ENCODE measurements around the gene KCNT1. TPM values are rescaled to one million over a fixed set of nuclear protein-coding genes. Genes with fewer than 3 reads are reported as not detected.

KCNT1 gene
- total RNA-seq, 1 experiment from 2014 or later: not detected

DNA sequence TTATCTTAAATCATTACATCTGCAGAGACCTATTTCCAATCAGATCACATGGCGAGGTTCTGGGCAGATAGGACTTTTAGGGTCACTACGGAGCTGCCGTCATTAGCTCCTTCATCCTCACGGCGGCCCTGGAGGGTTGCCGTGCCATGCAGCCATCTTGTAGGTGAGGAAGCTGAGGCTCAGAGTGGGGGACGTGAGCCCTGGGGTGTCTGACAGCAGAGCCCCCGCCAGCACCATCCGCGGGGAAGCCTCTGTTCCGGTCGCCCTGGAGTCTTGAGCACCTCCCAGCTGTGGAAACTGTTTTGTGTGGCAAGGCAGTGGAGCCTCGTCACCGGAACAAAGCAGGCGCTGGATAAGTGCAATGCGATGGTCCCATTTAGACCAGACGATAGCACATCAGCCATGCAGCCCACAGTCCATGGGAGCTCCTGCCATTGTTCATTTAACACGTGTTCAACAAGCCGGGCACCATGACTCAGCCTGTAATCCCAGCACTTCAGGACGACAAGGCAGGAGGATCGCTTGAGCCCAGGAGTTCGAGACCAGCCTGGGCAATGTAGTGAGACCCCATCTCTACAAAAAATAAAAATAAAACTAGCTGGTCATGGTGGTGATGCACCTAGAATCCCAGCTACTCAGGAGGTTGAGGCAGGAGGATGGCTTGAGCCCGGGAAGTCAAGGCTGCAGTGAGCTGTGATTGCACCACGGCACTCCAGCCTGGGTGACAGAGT, 61.9 kb downstream of the KCNT1 start:
- Histone ChIP-seq H3K27ac (no peak overlapping the region), H3K9me3 (ENCODE audit: insufficient read depth, low read depth) (no peaks in the 10 kb centered on the region), H3K9me2 (ENCODE audit: insufficient read depth) (no peaks in the 10 kb centered on the region), H4K20me1 (ENCODE audit: insufficient read depth) (no peaks in the 10 kb centered on the region; the same call in 1 of the 2 replicates), H3K27me3 (ENCODE audit: insufficient read depth, low read depth) (peaks cover 65% of the 10 kb centered on the region), H3K36me3 (ENCODE audit: low read depth) (no peaks in the 10 kb centered on the region), H3K79me2 (ENCODE audit: low read depth) (no peaks in the 10 kb centered on the region), H3K4me1 (replicated peaks; ENCODE audit: insufficient read depth) (no peaks in the 10 kb centered on the region), H2AFZ (no peak overlapping the region), H3K4me2 (no peak overlapping the region), H3F3A (ENCODE audit: insufficient read depth, low read depth) (no peaks in the 10 kb centered on the region), H3K4me3 (no peak overlapping the region)
- no TSS peak for BruUV-seq (replicated peaks)
- ChIA-PET CTCF (no interaction called here), POLR2A (ENCODE audit: unreplicated experiment) (no interaction called here)
- intact Hi-C loops (cut with micrococcal nuclease; ENCODE audit: unreplicated experiment): no loop called here
- no peak for DNase-seq
- TF ChIP-seq EZH2 (IDR thresholded peaks at IDR 0.05; ENCODE audit: low read depth): no peak
- no peak for TF ChIP-seq CTCF (conservative IDR thresholded peaks at IDR 0.05)

GRCh38 chr9:135764731-135765130, 62.7 kb downstream of the KCNT1 start:
- no peak for DNase-seq
- no peak overlapping the region for H3K27ac ChIP-seq
- H2AFZ ChIP-seq: no peak overlapping the region
- ChIA-PET CTCF (no interaction called here), POLR2A (ENCODE audit: unreplicated experiment) (interaction anchor here (0.6 kb wide), 1 partner anchor 911 kb away, joined by 4 read pairs; no protein-coding TSS in a partner anchor)
- no peaks in the 10 kb centered on the region for H3K4me1 ChIP-seq (replicated peaks; ENCODE audit: insufficient read depth)
- H3K79me2 ChIP-seq (ENCODE audit: low read depth): no peaks in the 10 kb centered on the region
- TF ChIP-seq EZH2 (IDR thresholded peaks at IDR 0.05; ENCODE audit: low read depth) (no peak), CTCF (conservative IDR thresholded peaks at IDR 0.05) (no peak)
- no peak overlapping the region for H3K4me2 ChIP-seq
- no TSS peak for BruUV-seq (replicated peaks)
- H3K9me3 ChIP-seq (ENCODE audit: insufficient read depth, low read depth): no peaks in the 10 kb centered on the region
- no peaks in the 10 kb centered on the region for H3F3A ChIP-seq (ENCODE audit: insufficient read depth, low read depth)
- no peaks in the 10 kb centered on the region; the same call in 1 of the 2 replicates for H4K20me1 ChIP-seq (ENCODE audit: insufficient read depth)
- intact Hi-C loops (cut with micrococcal nuclease; ENCODE audit: unreplicated experiment): no loop called here
- H3K4me3 ChIP-seq: no peak overlapping the region
- H3K9me2 ChIP-seq (ENCODE audit: insufficient read depth): no peaks in the 10 kb centered on the region
- no peaks in the 10 kb centered on the region for H3K36me3 ChIP-seq (ENCODE audit: low read depth)
- H3K27me3 ChIP-seq (ENCODE audit: insufficient read depth, low read depth): peaks cover 56% of the 10 kb centered on the region

- intact Hi-C loops (cut with micrococcal nuclease; ENCODE audit: unreplicated experiment): no loop called here
- Histone ChIP-seq H3K36me3 (ENCODE audit: low read depth) (no peaks in the 10 kb centered on the region), H3K4me3 (no peak overlapping the region), H3K79me2 (ENCODE audit: low read depth) (no peaks in the 10 kb centered on the region), H3F3A (ENCODE audit: insufficient read depth, low read depth) (no peaks in the 10 kb centered on the region), H3K27ac (no peak overlapping the region), H4K20me1 (ENCODE audit: insufficient read depth) (no peaks in the 10 kb centered on the region; the same call in 1 of the 2 replicates), H3K9me2 (ENCODE audit: insufficient read depth) (no peaks in the 10 kb centered on the region), H3K27me3 (ENCODE audit: insufficient read depth, low read depth) (peaks cover 50% of the 10 kb centered on the region), H3K4me2 (no peak overlapping the region), H3K4me1 (replicated peaks; ENCODE audit: insufficient read depth) (no peaks in the 10 kb centered on the region), H3K9me3 (ENCODE audit: insufficient read depth, low read depth) (no peaks in the 10 kb centered on the region), H2AFZ (no peak overlapping the region)
- no peak for DNase-seq
- POLR2A ChIA-PET (ENCODE audit: unreplicated experiment): interaction anchor here (0.6 kb wide), 1 partner anchor 910 kb away, joined by 4 read pairs; no protein-coding TSS in a partner anchor
- BruUV-seq (replicated peaks): no TSS peak
- no peak for TF ChIP-seq CTCF (conservative IDR thresholded peaks at IDR 0.05)
- no peak for TF ChIP-seq EZH2 (IDR thresholded peaks at IDR 0.05; ENCODE audit: low read depth)
- CTCF ChIA-PET: no interaction called here
These were observed 63.4 kb downstream of the KCNT1 start for GRCh38 chr9:135765416-135765815.
